GM21717 (cell line): Measurements from ENCODE around the gene HOXC4.
"Not testable (repeated sequence)": the region's sequence is repeated elsewhere in the genome, so short reads cannot be mapped to it uniquely, and the experiment has no call there.

Experiments used
- ATAC-seq: cut with Tn5 transposase; IDR thresholded peaks from one replicate; pipeline ENCODE4 v1.9.1; 2021; ENCODE audit warnings: mild to moderate bottlenecking, moderate library complexity; ENCODE audit not compliant: unreplicated experiment

Gene HOXC4

DNA sequence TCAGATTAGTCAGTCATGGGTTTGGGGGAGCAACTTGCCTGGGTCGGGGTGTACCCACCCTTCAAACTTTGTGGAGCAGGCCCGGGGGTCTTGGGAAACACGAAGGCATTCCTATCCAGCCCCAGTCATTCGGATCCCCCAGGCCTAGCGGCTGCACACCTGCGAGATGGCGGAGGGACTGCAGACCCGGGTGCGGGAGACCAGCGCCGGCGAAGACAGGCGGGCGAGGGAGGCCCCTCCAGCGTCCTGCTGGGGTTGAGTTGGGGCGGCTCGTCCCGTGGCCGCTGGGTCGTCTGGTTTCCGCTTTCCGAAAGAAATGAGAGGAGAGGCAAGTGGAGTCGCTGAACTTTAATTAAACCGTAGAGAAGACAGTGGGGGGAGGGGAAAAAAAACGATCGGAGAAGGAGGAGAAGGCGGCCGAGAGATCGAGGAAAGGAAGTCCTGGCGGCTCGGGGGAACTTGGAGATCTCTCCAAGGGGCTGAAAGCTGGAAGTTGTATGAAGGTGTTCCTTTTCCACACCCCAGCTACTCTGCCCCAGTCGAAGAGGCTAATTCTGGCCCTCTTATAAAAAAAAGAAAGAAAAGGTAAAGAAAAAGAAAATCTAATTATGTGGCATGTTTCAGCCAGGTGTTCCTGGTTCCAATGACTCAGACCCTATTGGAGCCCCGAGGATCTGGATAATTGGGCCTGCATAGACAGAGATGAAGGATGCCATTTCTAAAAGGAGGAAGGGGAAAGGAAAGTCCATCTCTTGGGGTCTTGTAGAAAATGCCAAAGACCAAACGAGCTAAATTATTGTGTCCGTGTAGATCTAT, 28.2 kb downstream of the HOXC4 start:
- not testable (repeated sequence) for ATAC-seq

DNA sequence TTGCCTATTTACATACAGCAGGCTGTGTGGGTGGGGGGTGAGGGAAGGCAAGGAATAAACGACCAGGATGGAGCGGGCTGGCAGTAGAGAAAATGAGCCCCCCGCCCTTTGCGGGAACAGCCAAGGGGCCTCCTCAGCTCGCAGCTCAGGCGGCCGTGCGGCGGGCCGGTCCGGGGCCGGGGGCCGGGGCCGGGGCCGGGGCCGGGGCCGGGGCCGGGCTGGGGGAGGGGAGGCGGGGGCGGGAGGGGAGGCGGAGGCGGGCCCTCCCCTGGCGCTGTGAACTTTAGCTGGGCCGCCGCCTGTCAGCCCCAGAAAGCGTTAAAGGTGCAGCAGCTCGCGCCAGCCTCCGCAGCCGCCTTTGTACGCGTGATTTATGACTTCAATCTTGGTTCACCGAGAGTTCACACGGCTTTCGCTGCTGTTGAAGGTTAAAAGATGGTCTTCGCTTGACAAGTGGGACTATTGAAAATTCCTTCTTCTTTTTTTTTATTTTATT, 28.8 kb downstream of the HOXC4 start:
- no peak for ATAC-seq

GRCh38 chr12:54088011-54088410, 34.4 kb downstream of the HOXC4 start:
- not testable (repeated sequence) for ATAC-seq

DNA sequence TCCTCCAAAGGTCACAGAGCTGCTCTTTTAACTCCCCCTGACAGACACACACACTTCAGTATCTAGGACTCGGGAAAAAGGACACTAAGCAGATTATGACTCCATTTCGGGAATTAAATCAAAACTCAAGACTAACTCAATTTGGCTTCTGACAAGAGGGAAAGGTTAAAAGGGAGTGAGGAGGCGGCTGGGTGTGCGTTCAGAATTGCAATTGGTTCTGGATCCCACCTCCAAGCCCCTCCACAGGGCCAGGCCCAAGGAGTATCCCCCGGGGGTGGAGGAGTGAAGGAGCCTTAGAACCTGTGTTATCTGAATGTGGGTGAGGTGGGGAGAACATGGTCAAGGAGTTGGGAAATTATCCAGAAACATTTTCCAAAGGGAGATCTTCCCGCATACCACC, 35.8 kb downstream of the HOXC4 start:
- not testable (repeated sequence) for ATAC-seq

- ATAC-seq = not testable (repeated sequence)
Measured at GRCh38 chr12:54090312-54090711, 36.7 kb downstream of the HOXC4 start.

GRCh38 chr12:54092943-54093342, 39.3 kb downstream of the HOXC4 start:
- not testable (repeated sequence) for ATAC-seq

- not testable (repeated sequence) for ATAC-seq
Measured at GRCh38 chr12:54095928-54096327, 42.3 kb downstream of the HOXC4 start.

- not testable (repeated sequence) for ATAC-seq
Measured at GRCh38 chr12:54098644-54099043, 45.0 kb downstream of the HOXC4 start.

GRCh38 chr12:54100588-54100987, 47.0 kb downstream of the HOXC4 start:
- not testable (repeated sequence) for ATAC-seq

- not testable (repeated sequence) for ATAC-seq
Measured at GRCh38 chr12:54102223-54102622, 48.6 kb downstream of the HOXC4 start.

GRCh38 chr12:54103827-54104226, 50.2 kb downstream of the HOXC4 start:
- not testable (repeated sequence) for ATAC-seq
